GM23248 (cell line): ENCODE results near the gene NHS. TPM values are rescaled to one million over a fixed set of nuclear protein-coding genes. Genes with fewer than 3 reads are reported as not detected.

ENCODE experiments used
- DNase-seq: peaks from one replicate; pipeline ENCODE4 v3.0.0-alpha.2; 2015
- H2AFZ ChIP-seq: fragments of 200-600 bp; sonication (generic); 2 replicates; pipeline ENCODE4 v1.6.1; 2016; ENCODE audit warnings: antibody characterized with exemption
- H3F3A ChIP-seq: fragments of 200-600 bp; sonication (generic); 2 replicates; pipeline ENCODE4 v1.6.1; 2016; ENCODE audit warnings: mild to moderate bottlenecking, antibody characterized with exemption, mixed run types; ENCODE audit not compliant: insufficient read depth
- H3K27ac ChIP-seq: fragments of 200-600 bp; sonication (generic); 2 replicates; pipeline ENCODE4 v1.5.1; 2016; ENCODE audit warnings: mild to moderate bottlenecking
- H3K27me3 ChIP-seq: fragments of 200-600 bp; sonication (generic); replicated peaks from 2 replicates; pipeline ENCODE4 v1.6.1; 2016; ENCODE audit warnings: mild to moderate bottlenecking; ENCODE audit not compliant: insufficient read depth
- H3K36me3 ChIP-seq: fragments of 200-600 bp; sonication (generic); 2 replicates; pipeline ENCODE4 v1.6.1; 2016; ENCODE audit warnings: low read depth, mild to moderate bottlenecking
- H3K4me1 ChIP-seq: fragments of 200-600 bp; sonication (generic); 2 replicates; pipeline ENCODE4 v1.6.1; 2016; ENCODE audit warnings: mild to moderate bottlenecking; ENCODE audit not compliant: insufficient read depth
- H3K4me2 ChIP-seq: fragments of 200-600 bp; sonication (generic); one replicate; pipeline ENCODE4 v1.6.1; 2016; ENCODE audit warnings: mild to moderate bottlenecking; ENCODE audit not compliant: unreplicated experiment
- H3K4me3 ChIP-seq: fragments of 200-600 bp; sonication (generic); 2 replicates; pipeline ENCODE4 v1.5.1; 2016; ENCODE audit warnings: mild to moderate bottlenecking
- H3K79me2 ChIP-seq: fragments of 200-600 bp; sonication (generic); 2 replicates; pipeline ENCODE4 v1.6.1; 2016; ENCODE audit warnings: mild to moderate bottlenecking; ENCODE audit not compliant: insufficient read depth
- H3K9ac ChIP-seq: fragments of 200-600 bp; sonication (generic); 2 replicates; pipeline ENCODE4 v1.6.1; 2016; ENCODE audit warnings: mild to moderate bottlenecking
- H3K9me2 ChIP-seq: fragments of 200-600 bp; sonication (generic); 2 replicates; pipeline ENCODE4 v1.6.1; 2016; ENCODE audit warnings: mixed run types, mild to moderate bottlenecking, moderate library complexity; ENCODE audit not compliant: insufficient read depth
- H3K9me3 ChIP-seq: fragments of 200-600 bp; sonication (generic); one replicate; pipeline ENCODE4 v1.6.1; 2017; ENCODE audit warnings: low read depth
- H4K20me1 ChIP-seq: fragments of 200-600 bp; sonication (generic); 2 replicates; pipeline ENCODE4 v1.6.0; 2016; ENCODE audit not compliant: insufficient read depth
- EZH2 ChIP-seq: fragments of 200-600 bp; sonication (generic); IDR thresholded peaks from 2 replicates; pipeline ENCODE4 v1.6.1; 2018; ENCODE audit warnings: antibody characterized with exemption, mild to moderate bottlenecking; ENCODE audit not compliant: insufficient read depth, poor library complexity, severe bottlenecking
- EZH2phosphoT487 ChIP-seq: fragments of 200-600 bp; sonication (generic); IDR thresholded peaks from 2 replicates; pipeline ENCODE4 v1.6.1; 2018; ENCODE audit warnings: antibody characterized with exemption, moderate library complexity, mild to moderate bottlenecking, low read depth; ENCODE audit not compliant: insufficient read depth
- WGBS, 2 experiments: methylation state at CpG; one replicate each; pipeline ENCODE4 v1.1.6; 2015 to 2017; ENCODE audit warnings: low lambda C conversion rate in 2 of 2, low coverage in 1 of 2; ENCODE audit errors: missing lambda C conversion rate in 2 of 2; 5-methylcytosine and 5-hydroxymethylcytosine counted together
- in situ Hi-C: fragments of 300-500 bp; cut with MboI; formaldehyde crosslinking; loops from 2 replicates; pipeline ENCODE4 v1.15.0; 2020
- polyA plus RNA-seq: library from polyadenylated mRNA; unstranded; fragments of >200 nt; fragmentation: Nextera tagmentation; extraction: Ambion mirVana; gene quantifications from 2 replicates; pipeline ENCODE4 v1.2.1, GENCODE V29; 2016
- total RNA-seq: library from RNA; depleted of rRNA; stranded (reverse); fragments of >200 nt; shearing (Covaris generic); gene quantifications from 2 replicates; pipeline ENCODE4 v1.2.3, GENCODE V29; 2014

The NHS gene
- total and polyA plus RNA-seq, 2 experiments from 2014 or later = 1.0 to 5.6 TPM

DNA sequence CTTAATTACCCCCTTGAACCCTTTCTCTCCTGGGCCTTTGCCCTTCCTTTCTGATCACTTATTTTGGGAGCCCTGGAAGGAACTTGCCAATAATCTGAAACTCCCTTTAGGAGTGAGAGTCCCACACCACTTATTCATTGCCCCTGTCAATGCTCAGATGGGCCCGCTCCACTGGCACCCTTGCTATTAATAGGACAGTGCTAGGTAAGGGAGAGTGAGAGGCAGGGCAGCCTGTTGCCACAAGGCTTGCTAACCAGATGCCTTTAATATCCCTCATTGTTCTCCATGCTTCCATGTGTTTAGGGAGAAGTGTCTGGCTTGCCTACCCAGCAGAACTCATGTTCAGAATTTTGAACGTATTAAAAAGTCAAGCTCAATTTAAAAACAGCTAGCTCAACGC lies 1.7 kb upstream of the NHS start:
- Histone ChIP-seq H3K27ac (no peak overlapping the region), H4K20me1 (no peaks in the 10 kb centered on the region), H3K79me2 (peaks cover 14% of the 10 kb centered on the region; the same call in 1 of the 2 replicates), H3K27me3 (no peaks in the 10 kb centered on the region), H3K9me2 (no peaks in the 10 kb centered on the region), H3K4me1 (no peaks in the 10 kb centered on the region), H3K4me3 (no peak overlapping the region), H2AFZ (no peak overlapping the region), H3K9ac (no peak overlapping the region), H3K36me3 (no peaks in the 10 kb centered on the region), H3K4me2 (no peak overlapping the region), H3K9me3 (no peaks in the 10 kb centered on the region), H3F3A (0 out of 2 replicates have a peak, but pooled peaks cover 6% of the 10 kb centered on the region)
- 67 to 70% methylated on average over 3 of the region's 3 CpGs for WGBS, 2 experiments
- no peak for DNase-seq
- in situ Hi-C loops = no loop called here
- TF ChIP-seq EZH2 (no peak), EZH2phosphoT487 (no peak)

DNA sequence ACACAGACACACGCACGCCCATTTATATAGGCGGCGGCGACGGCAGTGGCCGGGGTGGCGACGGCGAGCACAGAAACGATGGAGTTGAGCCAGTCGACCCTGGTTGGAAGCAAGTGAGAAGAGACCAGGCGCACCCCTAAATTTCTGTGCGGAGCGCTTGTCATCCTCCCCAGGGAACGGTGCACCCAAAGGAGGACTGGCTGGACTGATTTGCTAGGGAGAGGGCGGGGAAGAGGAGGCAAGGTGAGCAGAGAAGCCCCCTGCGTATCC lies 302 bp downstream of the NHS start:
- peak overlapping the region; percentile 80 for H3K4me3 ChIP-seq
- peaks cover 22% of the 10 kb centered on the region; the same call in 1 of the 2 replicates for H3K79me2 ChIP-seq
- in situ Hi-C loops = no loop called here
- H3K27ac ChIP-seq = 0 out of 2 replicates have a peak overlapping the region, but pooled peaks have one; percentile 12
- H3K36me3 ChIP-seq = no peaks in the 10 kb centered on the region
- no peaks in the 10 kb centered on the region for H3K27me3 ChIP-seq
- TF ChIP-seq EZH2phosphoT487 = no peak
- no peak for TF ChIP-seq EZH2
- no peaks in the 10 kb centered on the region for H4K20me1 ChIP-seq
- H3K9me2 ChIP-seq = no peaks in the 10 kb centered on the region
- 0 out of 2 replicates have a peak, but pooled peaks cover 6% of the 10 kb centered on the region for H3F3A ChIP-seq
- H3K9ac ChIP-seq = peak overlapping the region; percentile 77
- DNase-seq = no peak
- H3K4me2 ChIP-seq = peak overlapping the region; percentile 94
- H2AFZ ChIP-seq = peak overlapping the region; percentile 82
- no peaks in the 10 kb centered on the region for H3K9me3 ChIP-seq
- 0 to 1% methylated on average over 7 to 13 of the region's 18 CpGs for WGBS, 2 experiments
- no peaks in the 10 kb centered on the region for H3K4me1 ChIP-seq

DNA sequence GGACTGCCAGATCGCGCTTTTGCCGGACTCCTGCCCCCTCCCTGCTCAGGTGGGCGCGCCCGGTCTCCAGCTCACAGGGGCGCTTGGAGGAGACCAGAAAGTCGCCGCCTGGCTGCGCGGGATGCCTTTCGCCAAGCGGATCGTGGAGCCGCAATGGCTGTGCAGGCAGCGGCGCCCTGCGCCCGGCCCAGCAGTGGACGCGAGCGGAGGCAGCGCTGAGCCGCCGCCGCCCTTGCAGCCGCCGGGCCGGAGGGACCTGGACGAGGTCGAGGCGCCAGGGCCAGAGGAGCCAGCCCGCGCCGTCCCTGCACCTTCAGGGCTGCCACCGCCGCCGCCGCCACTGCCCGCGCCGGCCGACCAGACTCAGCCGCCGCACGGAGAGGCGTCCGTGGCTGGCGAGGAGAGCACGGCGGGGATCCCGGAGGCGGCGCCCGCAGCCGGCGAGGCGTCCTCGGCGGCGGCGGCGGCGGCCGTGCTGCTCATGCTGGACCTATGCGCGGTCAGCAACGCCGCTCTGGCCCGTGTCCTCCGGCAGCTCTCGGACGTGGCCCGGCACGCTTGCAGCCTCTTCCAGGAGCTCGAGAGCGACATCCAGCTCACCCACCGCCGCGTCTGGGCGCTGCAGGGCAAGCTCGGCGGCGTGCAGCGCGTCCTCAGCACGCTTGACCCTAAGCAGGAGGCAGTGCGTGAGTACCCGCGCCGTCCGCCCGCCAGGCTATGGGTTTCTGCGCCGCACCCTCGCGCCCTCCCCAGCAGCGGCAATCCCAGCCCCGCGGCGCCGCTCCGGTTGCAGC lies 834 bp downstream of the NHS start:
- H3K27me3 ChIP-seq = no peaks in the 10 kb centered on the region
- peaks cover 22% of the 10 kb centered on the region; the same call in 1 of the 2 replicates for H3K79me2 ChIP-seq
- 0 to 4% methylated on average over 1 to 19 of the region's 103 CpGs for WGBS, 2 experiments
- H3F3A ChIP-seq = 0 out of 2 replicates have a peak, but pooled peaks cover 6% of the 10 kb centered on the region
- H4K20me1 ChIP-seq = no peaks in the 10 kb centered on the region
- H3K4me2 ChIP-seq = peak overlapping the region; percentile 94
- 0 out of 2 replicates have a peak overlapping the region, but pooled peaks have one; percentile 12 for H3K27ac ChIP-seq
- H3K4me1 ChIP-seq = no peaks in the 10 kb centered on the region
- no peaks in the 10 kb centered on the region for H3K9me2 ChIP-seq
- in situ Hi-C loops = no loop called here
- no peaks in the 10 kb centered on the region for H3K36me3 ChIP-seq
- peak overlapping the region; percentile 77 for H3K9ac ChIP-seq
- peak; percentile 65 for DNase-seq
- H3K9me3 ChIP-seq = no peaks in the 10 kb centered on the region
- H2AFZ ChIP-seq = peak overlapping the region; percentile 82
- TF ChIP-seq EZH2phosphoT487 (no peak), EZH2 (no peak)
- H3K4me3 ChIP-seq = peak overlapping the region; percentile 80

DNA sequence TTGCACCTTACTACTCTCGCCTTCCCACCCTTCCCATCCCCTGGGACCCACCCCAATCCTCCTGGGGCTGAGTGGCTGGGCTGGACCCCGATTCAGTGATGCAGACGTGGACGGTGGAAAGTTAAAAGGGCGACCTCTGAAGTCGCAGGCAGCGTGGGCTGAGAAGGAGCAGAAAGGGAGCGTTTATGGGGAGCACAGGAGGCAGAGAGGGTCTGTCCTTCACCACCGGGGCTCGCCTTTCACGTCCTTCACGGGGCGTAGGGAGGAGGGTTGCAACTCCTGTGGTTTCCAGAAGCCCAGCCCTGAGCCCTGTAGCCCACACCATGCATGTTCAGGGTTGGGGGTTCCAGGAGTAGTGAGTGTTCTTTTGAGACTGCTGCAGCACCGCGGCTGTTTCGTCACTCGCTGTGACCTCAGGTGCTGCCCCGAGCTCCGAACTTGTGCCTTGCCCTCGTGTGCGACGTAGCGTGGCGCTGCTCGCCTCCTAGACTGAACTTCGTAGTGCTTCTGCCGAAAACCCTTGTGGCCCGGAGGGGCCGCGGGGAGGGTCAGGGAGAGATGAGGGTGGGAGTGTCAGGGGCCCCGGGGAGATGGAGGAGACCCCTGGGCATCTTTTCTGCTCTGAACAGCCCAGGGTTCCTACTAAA lies 1.6 kb downstream of the NHS start:
- H3K9me2 ChIP-seq = no peaks in the 10 kb centered on the region
- peak overlapping the region; percentile 77 for H3K9ac ChIP-seq
- H2AFZ ChIP-seq = peak overlapping the region; percentile 79; the same call in 1 of the 2 replicates
- no peaks in the 10 kb centered on the region for H3K9me3 ChIP-seq
- 0 to 2% methylated on average over 6 to 11 of the region's 31 CpGs for WGBS, 2 experiments
- DNase-seq = peak; percentile 47
- 0 out of 2 replicates have a peak, but pooled peaks cover 6% of the 10 kb centered on the region for H3F3A ChIP-seq
- no peaks in the 10 kb centered on the region for H4K20me1 ChIP-seq
- H3K27me3 ChIP-seq = no peaks in the 10 kb centered on the region
- peak overlapping the region; percentile 94 for H3K4me2 ChIP-seq
- H3K4me1 ChIP-seq = no peaks in the 10 kb centered on the region
- H3K36me3 ChIP-seq = no peaks in the 10 kb centered on the region
- H3K4me3 ChIP-seq = peak overlapping the region; percentile 80
- in situ Hi-C loops = no loop called here
- TF ChIP-seq EZH2 (no peak), EZH2phosphoT487 (no peak)
- H3K27ac ChIP-seq = no peak overlapping the region
- H3K79me2 ChIP-seq = peaks cover 24% of the 10 kb centered on the region
